ENCODE results near the gene GTF3C1. TPM values are rescaled to one million over a fixed set of nuclear protein-coding genes. Genes with fewer than 3 reads are reported as not detected.

GTF3C1 gene
- total RNA-seq, 1 experiment from 2014 or later, result 121 TPM

DNA sequence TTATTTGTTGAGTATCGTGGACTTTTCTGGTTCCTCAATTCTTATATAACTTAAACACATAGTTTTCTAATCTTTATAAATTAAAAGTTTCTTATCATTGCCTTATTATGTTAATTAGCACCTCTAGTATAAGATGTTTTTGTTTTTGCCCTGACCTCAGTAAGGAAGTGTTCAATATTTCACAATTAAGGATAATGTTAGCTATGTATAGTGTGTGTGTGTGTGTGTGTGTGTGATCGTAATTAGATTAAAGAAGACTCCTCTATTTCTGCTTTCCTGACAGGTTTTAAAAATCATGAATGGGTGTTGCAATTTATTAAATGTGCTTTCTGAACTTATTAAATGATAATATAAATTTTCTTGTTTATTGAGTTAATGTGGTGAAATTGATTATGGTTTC is 135.8 kb downstream of the GTF3C1 start:
- DNase-seq (ENCODE audit: low read depth, low spot score), result no peak
- in situ Hi-C loops (cut with HindIII; ENCODE audit: low pct_unique_long_range_greater_than_20kb, low sequenced_read_pairs), result no loop called here
- Histone ChIP-seq H3K27me3 (ENCODE audit: control insufficient read depth, insufficient read depth, low read length) (peaks cover 2% of the 10 kb centered on the region; the same call in 1 of the 2 replicates), H3K4me1 (ENCODE audit: control insufficient read depth, insufficient read depth, low read length) (no peaks in the 10 kb centered on the region), H3K9me3 (ENCODE audit: control insufficient read depth, insufficient read depth, low read depth, low read length) (no peaks in the 10 kb centered on the region), H3K36me3 (ENCODE audit: control insufficient read depth, insufficient read depth, low read length) (no peaks in the 10 kb centered on the region), H3K27ac (ENCODE audit: low read length) (no peak overlapping the region), H3K4me3 (ENCODE audit: low read depth in 2 of 2, low read length in 2 of 2) (no peak overlapping the region)
- TF ChIP-seq SIN3A (IDR thresholded peaks at IDR 0.05; ENCODE audit: borderline replicate concordance, insufficient read depth, low read depth, low read length), result no peak
- TF ChIP-seq, protein P1, sequence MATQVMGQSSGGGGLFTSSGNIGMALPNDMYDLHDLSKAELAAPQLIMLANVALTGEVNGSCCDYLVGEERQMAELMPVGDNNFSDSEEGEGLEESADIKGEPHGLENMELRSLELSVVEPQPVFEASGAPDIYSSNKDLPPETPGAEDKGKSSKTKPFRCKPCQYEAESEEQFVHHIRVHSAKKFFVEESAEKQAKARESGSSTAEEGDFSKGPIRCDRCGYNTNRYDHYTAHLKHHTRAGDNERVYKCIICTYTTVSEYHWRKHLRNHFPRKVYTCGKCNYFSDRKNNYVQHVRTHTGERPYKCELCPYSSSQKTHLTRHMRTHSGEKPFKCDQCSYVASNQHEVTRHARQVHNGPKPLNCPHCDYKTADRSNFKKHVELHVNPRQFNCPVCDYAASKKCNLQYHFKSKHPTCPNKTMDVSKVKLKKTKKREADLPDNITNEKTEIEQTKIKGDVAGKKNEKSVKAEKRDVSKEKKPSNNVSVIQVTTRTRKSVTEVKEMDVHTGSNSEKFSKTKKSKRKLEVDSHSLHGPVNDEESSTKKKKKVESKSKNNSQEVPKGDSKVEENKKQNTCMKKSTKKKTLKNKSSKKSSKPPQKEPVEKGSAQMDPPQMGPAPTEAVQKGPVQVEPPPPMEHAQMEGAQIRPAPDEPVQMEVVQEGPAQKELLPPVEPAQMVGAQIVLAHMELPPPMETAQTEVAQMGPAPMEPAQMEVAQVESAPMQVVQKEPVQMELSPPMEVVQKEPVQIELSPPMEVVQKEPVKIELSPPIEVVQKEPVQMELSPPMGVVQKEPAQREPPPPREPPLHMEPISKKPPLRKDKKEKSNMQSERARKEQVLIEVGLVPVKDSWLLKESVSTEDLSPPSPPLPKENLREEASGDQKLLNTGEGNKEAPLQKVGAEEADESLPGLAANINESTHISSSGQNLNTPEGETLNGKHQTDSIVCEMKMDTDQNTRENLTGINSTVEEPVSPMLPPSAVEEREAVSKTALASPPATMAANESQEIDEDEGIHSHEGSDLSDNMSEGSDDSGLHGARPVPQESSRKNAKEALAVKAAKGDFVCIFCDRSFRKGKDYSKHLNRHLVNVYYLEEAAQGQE (IDR thresholded peaks at IDR 0.05; ENCODE audit: insufficient read depth in 1 of 2, low read depth in 2 of 2, low read length in 1 of 2), result no peak
- no peak for TF ChIP-seq POLR2AphosphoS5 (IDR thresholded peaks at IDR 0.05; ENCODE audit: low read depth, low read length)
- TF ChIP-seq, protein P2, sequence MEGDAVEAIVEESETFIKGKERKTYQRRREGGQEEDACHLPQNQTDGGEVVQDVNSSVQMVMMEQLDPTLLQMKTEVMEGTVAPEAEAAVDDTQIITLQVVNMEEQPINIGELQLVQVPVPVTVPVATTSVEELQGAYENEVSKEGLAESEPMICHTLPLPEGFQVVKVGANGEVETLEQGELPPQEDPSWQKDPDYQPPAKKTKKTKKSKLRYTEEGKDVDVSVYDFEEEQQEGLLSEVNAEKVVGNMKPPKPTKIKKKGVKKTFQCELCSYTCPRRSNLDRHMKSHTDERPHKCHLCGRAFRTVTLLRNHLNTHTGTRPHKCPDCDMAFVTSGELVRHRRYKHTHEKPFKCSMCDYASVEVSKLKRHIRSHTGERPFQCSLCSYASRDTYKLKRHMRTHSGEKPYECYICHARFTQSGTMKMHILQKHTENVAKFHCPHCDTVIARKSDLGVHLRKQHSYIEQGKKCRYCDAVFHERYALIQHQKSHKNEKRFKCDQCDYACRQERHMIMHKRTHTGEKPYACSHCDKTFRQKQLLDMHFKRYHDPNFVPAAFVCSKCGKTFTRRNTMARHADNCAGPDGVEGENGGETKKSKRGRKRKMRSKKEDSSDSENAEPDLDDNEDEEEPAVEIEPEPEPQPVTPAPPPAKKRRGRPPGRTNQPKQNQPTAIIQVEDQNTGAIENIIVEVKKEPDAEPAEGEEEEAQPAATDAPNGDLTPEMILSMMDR (IDR thresholded peaks at IDR 0.05), result no peak
- TF ChIP-seq TCF7L2 (IDR thresholded peaks at IDR 0.05; ENCODE audit: low read depth, low read length), result no peak
- intact Hi-C loops (cut with micrococcal nuclease; ENCODE audit: unreplicated experiment), result no loop called here
- no peak for ATAC-seq
- BruUV-seq (replicated peaks), result no TSS peak
- POLR2A ChIA-PET, result no interaction called here
- CTCF ChIA-PET, result no interaction called here

DNA sequence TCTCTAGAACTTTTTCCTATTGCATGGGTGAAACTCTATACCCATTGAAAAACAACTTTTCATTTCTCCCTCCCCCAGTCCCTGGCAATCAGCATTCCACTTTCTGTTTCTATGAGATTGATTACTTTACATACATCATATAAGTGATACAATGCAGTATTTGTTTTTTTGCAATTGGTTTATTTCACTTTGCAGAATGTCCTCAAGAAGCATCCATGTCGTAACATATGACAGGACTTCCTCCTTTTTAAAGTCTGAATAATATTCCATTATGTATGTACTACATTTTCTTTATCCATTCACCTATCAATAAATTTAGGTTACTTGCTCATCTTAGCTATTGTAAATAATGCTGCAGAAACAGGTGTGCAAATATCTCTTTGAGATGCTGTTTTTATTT is 139.0 kb downstream of the GTF3C1 start:
- BruUV-seq (replicated peaks), result no TSS peak
- ATAC-seq, result no peak
- H3K27ac ChIP-seq (ENCODE audit: low read length), result no peak overlapping the region
- H3K4me3 ChIP-seq (ENCODE audit: low read depth in 2 of 2, low read length in 2 of 2), result no peak overlapping the region
- no peaks in the 10 kb centered on the region for H3K4me1 ChIP-seq (ENCODE audit: control insufficient read depth, insufficient read depth, low read length)
- in situ Hi-C loops (cut with HindIII; ENCODE audit: low pct_unique_long_range_greater_than_20kb, low sequenced_read_pairs) (no loop called here), intact Hi-C loops (cut with micrococcal nuclease; ENCODE audit: unreplicated experiment) (no loop called here)
- ChIA-PET POLR2A (no interaction called here), CTCF (no interaction called here)
- DNase-seq (ENCODE audit: low read depth, low spot score), result no peak
- H3K36me3 ChIP-seq (ENCODE audit: control insufficient read depth, insufficient read depth, low read length), result no peaks in the 10 kb centered on the region
- TF ChIP-seq, protein P2 (IDR thresholded peaks at IDR 0.05), result no peak
- no peaks in the 10 kb centered on the region for H3K9me3 ChIP-seq (ENCODE audit: control insufficient read depth, insufficient read depth, low read depth, low read length)
- H3K27me3 ChIP-seq (ENCODE audit: control insufficient read depth, insufficient read depth, low read length), result peaks cover 2% of the 10 kb centered on the region; the same call in 1 of the 2 replicates

Other genes starting within 250 kb of the GTF3C1 start
- gene IL4R, start 235.9 kb downstream of the GTF3C1 start, total RNA-seq (2021; ENCODE audit: unreplicated experiment), result 28.9 TPM
- 0.10 TPM for gene IL21R, start 147.7 kb downstream of the GTF3C1 start, total RNA-seq (2021; ENCODE audit: unreplicated experiment)
- 36.7 TPM for gene KATNIP, start 231 bp upstream of the GTF3C1 start, total RNA-seq (2021; ENCODE audit: unreplicated experiment)

Measured in Panc1 (cell line).